ENCODE measurements around the gene TDP1. TPM values are rescaled to one million over a fixed set of nuclear protein-coding genes. Genes with fewer than 3 reads are reported as not detected.

TDP1 gene
- total RNA-seq (10 to 100 TPM; 61.7 to 69.2 (median 62.3) TPM), polyA plus RNA-seq (10 to 100 TPM; 39.0 to 50.6 TPM), total RNA-seq (55.1 reads per million, percentile 73 among the genes with 10 or more reads in this experiment)

DNA sequence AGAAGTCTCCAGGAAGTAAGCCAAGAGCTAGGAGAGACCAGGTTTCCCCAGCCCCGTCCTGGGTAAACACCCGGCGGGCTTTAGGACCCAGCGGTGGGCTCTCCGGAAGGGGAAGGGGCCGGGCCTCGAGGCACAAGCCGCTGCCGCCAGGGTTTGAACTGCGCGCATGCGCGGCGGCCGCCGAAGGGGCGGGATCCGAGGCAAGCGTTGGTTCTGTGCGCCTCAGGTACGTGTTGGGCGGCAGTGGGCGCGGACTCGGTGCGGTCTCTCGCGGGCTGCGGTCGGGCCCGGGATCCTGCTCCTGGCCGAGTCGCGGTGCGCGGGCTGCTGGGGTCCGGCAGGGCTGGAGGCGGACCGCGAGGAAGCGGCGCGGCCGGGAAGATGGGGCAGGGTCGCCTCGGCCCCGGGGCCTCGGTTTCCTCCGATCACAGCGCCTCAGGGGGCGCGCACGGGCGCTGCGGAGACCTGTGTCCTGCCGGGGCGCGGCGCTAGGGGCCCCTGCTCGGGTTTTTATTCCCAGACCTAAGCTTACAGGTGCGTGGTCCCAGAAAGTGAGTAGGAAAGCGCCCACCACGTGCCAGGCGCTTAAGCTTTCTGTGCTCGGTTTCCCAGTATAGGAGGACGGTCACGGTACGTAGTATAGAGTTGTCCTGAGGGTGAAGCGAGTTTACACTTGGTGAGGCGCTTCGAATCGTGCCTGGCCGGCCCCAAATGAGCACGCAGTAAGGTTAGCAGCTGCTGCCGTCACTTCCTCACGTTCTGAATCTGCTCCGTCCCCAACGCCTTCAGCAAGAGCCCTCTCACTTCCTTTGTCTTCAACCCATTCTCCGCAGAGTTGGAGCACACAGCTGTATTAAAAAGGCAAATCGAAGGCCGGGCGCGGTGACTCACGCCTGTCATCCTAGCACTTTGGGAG, at the start of gene TDP1:
Gene TDP1 (plus strand): TSS at position 183 of the 916 bp plus-strand sequence. CDS start 7,188 bp downstream, outside the sequence.
- Histone ChIP-seq H3K27ac (ENCODE audit: low read depth, low read length) (peak within 1 kb of the TSS; percentile 94), H3K4me3 (ENCODE audit: low read length) (peak within 1 kb of the TSS; percentile 72), H3K27me3 (ENCODE audit: control insufficient read depth in 2 of 2, insufficient read depth in 2 of 2, low read length in 2 of 2) (no peaks in the 10 kb centered on the region), H3K4me1 (ENCODE audit: control insufficient read depth in 2 of 2, insufficient read depth in 2 of 2, low read length in 2 of 2) (peaks cover 31 to 38% of the 10 kb centered on the region in 2 donors), H3K36me3 (ENCODE audit: control insufficient read depth in 2 of 3, insufficient read depth in 3 of 3, low read length in 3 of 3) (peaks cover 0 to 7% (median 0%) of the 10 kb centered on the region in 3 experiments), H3K9me3 (ENCODE audit: control insufficient read depth in 2 of 3, low read length in 3 of 3) (no peaks in the 10 kb centered on the region)
- Mint-ChIP-seq H3K27me3 (no peaks in the 10 kb centered on the region), H3K36me3 (peaks cover 3 to 25% (median 16%) of the 10 kb centered on the region in 5 donors), H3K4me1 (peaks cover 32 to 71% (median 59%) of the 10 kb centered on the region in 7 donors), H3K27ac (peak within 1 kb of the TSS; percentile 92 to 99 (median 97)), H3K9me3 (no peaks in the 10 kb centered on the region), H3K4me3 (peak within 1 kb of the TSS; percentile 74 to 98 (median 96))
- POLR2A ChIA-PET: interaction anchor here (0.6 to 3.5 kb wide), 20 partner anchors 8 to 1460 kb away, joined by 3 to 19 read pairs (median 4); partner anchors contain the start of genes CALM1, EML5 and PSMC1
- DNase-seq (peak; percentile 94 to 98 (median 97)), ATAC-seq (peak; percentile 77)
- CTCF ChIA-PET: interaction anchor here (1.1 to 4.5 kb wide), 6 partner anchors 10 to 22 kb away, joined by 3 to 17 read pairs (median 4); no protein-coding TSS in a partner anchor
- intact Hi-C loops (cut with micrococcal nuclease): loop anchor here (1.0 to 10.0 kb wide), 18 partner anchors 17 to 1963 kb away; partner anchors contain the start of genes GALC (in 2 of the 2), ZC3H14 (in 2 of the 2), EML5 (in 1 of the 2) and FOXN3 (in 1 of the 2)

- Histone ChIP-seq H3K4me1 (ENCODE audit: control insufficient read depth in 2 of 2, insufficient read depth in 2 of 2, low read length in 2 of 2) (peaks cover 0 to 13% of the 10 kb centered on the region in 2 donors), H3K4me3 (ENCODE audit: low read length) (no peak overlapping the region), H3K27me3 (ENCODE audit: control insufficient read depth in 2 of 2, insufficient read depth in 2 of 2, low read length in 2 of 2) (no peaks in the 10 kb centered on the region), H3K36me3 (ENCODE audit: control insufficient read depth in 2 of 3, insufficient read depth in 3 of 3, low read length in 3 of 3) (no peaks in the 10 kb centered on the region), H3K27ac (ENCODE audit: low read depth, low read length) (no peak overlapping the region), H3K9me3 (ENCODE audit: control insufficient read depth in 2 of 3, low read length in 3 of 3) (no peaks in the 10 kb centered on the region)
- Mint-ChIP-seq H3K9me3 (no peaks in the 10 kb centered on the region), H3K36me3 (peaks cover 0 to 3% (median 0%) of the 10 kb centered on the region in 5 donors), H3K4me1 (peaks cover 8 to 16% (median 15%) of the 10 kb centered on the region in 7 donors), H3K27ac (no peak overlapping the region), H3K27me3 (peaks cover 4 to 20% (median 13%) of the 10 kb centered on the region in 5 donors), H3K4me3 (no peak overlapping the region)
- intact Hi-C loops (cut with micrococcal nuclease): no loop called here
- ChIA-PET CTCF (no interaction called here), POLR2A (interaction anchor here (0.7 kb wide), 1 partner anchor 12 kb away, joined by 3 read pairs; no protein-coding TSS in a partner anchor)
- ATAC-seq (no peak), DNase-seq (no peak)
Observed at GRCh38 chr14:89906000-89906399, 49.7 kb upstream of the TDP1 start.

DNA sequence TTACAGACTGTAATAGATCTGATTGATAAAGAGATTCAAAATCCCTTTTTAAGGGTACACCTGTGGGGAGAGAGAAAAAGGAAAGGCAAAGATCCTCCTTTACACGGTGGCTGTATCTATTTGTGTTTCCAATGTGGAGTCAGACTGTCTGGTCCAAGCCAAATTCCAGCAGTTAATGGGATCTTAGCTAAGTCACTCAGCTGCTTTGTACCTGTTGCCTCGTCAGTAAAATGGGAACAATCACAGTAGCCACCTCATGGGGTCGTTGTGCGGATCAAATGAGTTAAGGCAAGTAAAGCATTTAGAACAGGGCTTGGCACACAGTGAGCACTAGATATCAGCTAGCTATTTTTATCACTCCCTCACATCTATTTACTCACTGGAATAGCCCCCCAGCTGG, 48.1 kb upstream of the TDP1 start:
- H3K36me3 ChIP-seq (ENCODE audit: control insufficient read depth in 2 of 3, insufficient read depth in 3 of 3, low read length in 3 of 3): no peaks in the 10 kb centered on the region
- no peaks in the 10 kb centered on the region for H3K9me3 Mint-ChIP-seq
- peak overlapping the region in 1 of 9 donors; percentile 31 for H3K27ac Mint-ChIP-seq
- H3K36me3 Mint-ChIP-seq: no peaks in the 10 kb centered on the region
- H3K27me3 ChIP-seq (ENCODE audit: control insufficient read depth in 2 of 2, insufficient read depth in 2 of 2, low read length in 2 of 2): no peaks in the 10 kb centered on the region
- H3K27ac ChIP-seq (ENCODE audit: low read depth, low read length): no peak overlapping the region
- CTCF ChIA-PET: interaction anchor here (1.0 kb wide), 1 partner anchor 730 kb away, joined by 3 read pairs; no protein-coding TSS in a partner anchor
- H3K27me3 Mint-ChIP-seq: peaks cover 4 to 17% (median 12%) of the 10 kb centered on the region in 5 donors
- ATAC-seq: no peak
- no peak for DNase-seq
- peaks cover 0 to 9% of the 10 kb centered on the region in 2 donors for H3K4me1 ChIP-seq (ENCODE audit: control insufficient read depth in 2 of 2, insufficient read depth in 2 of 2, low read length in 2 of 2)
- H3K4me3 ChIP-seq (ENCODE audit: low read length): no peak overlapping the region
- POLR2A ChIA-PET: interaction anchor here (0.7 to 1.0 kb wide), 2 partner anchors 186 to 869 kb away, joined by 3 read pairs; no protein-coding TSS in a partner anchor
- peaks cover 8 to 16% (median 15%) of the 10 kb centered on the region in 7 donors for H3K4me1 Mint-ChIP-seq
- H3K4me3 Mint-ChIP-seq: no peak overlapping the region
- no peaks in the 10 kb centered on the region for H3K9me3 ChIP-seq (ENCODE audit: control insufficient read depth in 2 of 3, low read length in 3 of 3)
- intact Hi-C loops (cut with micrococcal nuclease): no loop called here

GRCh38 chr14:89908712-89909450, 46.8 kb upstream of the TDP1 start:
- POLR2A ChIA-PET: interaction anchor here (0.6 kb wide), 1 partner anchor 111 kb away, joined by 3 read pairs; no protein-coding TSS in a partner anchor
- ATAC-seq (no peak), DNase-seq (no peak)
- Histone ChIP-seq H3K36me3 (ENCODE audit: control insufficient read depth in 2 of 3, insufficient read depth in 3 of 3, low read length in 3 of 3) (no peaks in the 10 kb centered on the region), H3K27ac (ENCODE audit: low read depth, low read length) (no peak overlapping the region), H3K4me1 (ENCODE audit: control insufficient read depth in 2 of 2, insufficient read depth in 2 of 2, low read length in 2 of 2) (no peaks in the 10 kb centered on the region), H3K4me3 (ENCODE audit: low read length) (no peak overlapping the region), H3K9me3 (ENCODE audit: control insufficient read depth in 2 of 3, low read length in 3 of 3) (no peaks in the 10 kb centered on the region), H3K27me3 (ENCODE audit: control insufficient read depth in 2 of 2, insufficient read depth in 2 of 2, low read length in 2 of 2) (no peaks in the 10 kb centered on the region)
- CTCF ChIA-PET: no interaction called here
- intact Hi-C loops (cut with micrococcal nuclease): no loop called here
- no peaks in the 10 kb centered on the region for H3K9me3 Mint-ChIP-seq
- H3K27me3 Mint-ChIP-seq: peaks cover 4 to 18% (median 12%) of the 10 kb centered on the region in 5 donors
- no peaks in the 10 kb centered on the region for H3K36me3 Mint-ChIP-seq
- no peak overlapping the region for H3K4me3 Mint-ChIP-seq
- peaks cover 0 to 6% (median 4%) of the 10 kb centered on the region in 7 donors for H3K4me1 Mint-ChIP-seq
- H3K27ac Mint-ChIP-seq: no peak overlapping the region

- Histone ChIP-seq H3K4me1 (ENCODE audit: control insufficient read depth in 2 of 2, insufficient read depth in 2 of 2, low read length in 2 of 2) (no peaks in the 10 kb centered on the region), H3K9me3 (ENCODE audit: control insufficient read depth in 2 of 3, low read length in 3 of 3) (no peaks in the 10 kb centered on the region), H3K27ac (ENCODE audit: low read depth, low read length) (no peak overlapping the region), H3K36me3 (ENCODE audit: control insufficient read depth in 2 of 3, insufficient read depth in 3 of 3, low read length in 3 of 3) (no peaks in the 10 kb centered on the region), H3K27me3 (ENCODE audit: control insufficient read depth in 2 of 2, insufficient read depth in 2 of 2, low read length in 2 of 2) (no peaks in the 10 kb centered on the region), H3K4me3 (ENCODE audit: low read length) (no peak overlapping the region)
- POLR2A ChIA-PET: no interaction called here
- no peak for DNase-seq
- peaks cover 0 to 3% (median 0%) of the 10 kb centered on the region in 7 donors for H3K4me1 Mint-ChIP-seq
- intact Hi-C loops (cut with micrococcal nuclease): no loop called here
- no peak for ATAC-seq
- no peak overlapping the region for H3K27ac Mint-ChIP-seq
- no peaks in the 10 kb centered on the region for H3K9me3 Mint-ChIP-seq
- H3K27me3 Mint-ChIP-seq: peaks cover 4 to 18% (median 12%) of the 10 kb centered on the region in 5 donors
- H3K36me3 Mint-ChIP-seq: no peaks in the 10 kb centered on the region
- CTCF ChIA-PET: no interaction called here
- H3K4me3 Mint-ChIP-seq: no peak overlapping the region
Observed at GRCh38 chr14:89909586-89909985, 46.1 kb upstream of the TDP1 start.

DNA sequence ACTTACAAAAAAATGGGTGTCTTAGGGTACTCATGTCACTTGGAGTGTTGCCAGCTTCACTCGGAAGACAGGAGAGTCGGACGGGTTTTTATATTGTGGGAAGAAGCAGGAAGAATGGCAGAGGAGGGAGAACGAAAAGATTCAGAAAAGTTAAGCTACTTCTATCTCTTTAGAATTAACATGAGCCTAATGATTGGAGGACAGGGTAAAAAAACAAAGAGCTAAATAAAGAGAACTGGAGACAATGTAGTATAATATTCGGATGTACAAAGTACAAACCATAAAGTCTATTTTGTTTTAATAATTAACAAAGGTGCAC, 45.1 kb upstream of the TDP1 start:
- Mint-ChIP-seq H3K4me3 (no peak overlapping the region), H3K27me3 (peaks cover 5 to 18% (median 13%) of the 10 kb centered on the region in 5 donors), H3K9me3 (no peaks in the 10 kb centered on the region), H3K27ac (no peak overlapping the region), H3K4me1 (peaks cover 0 to 4% (median 3%) of the 10 kb centered on the region in 7 donors), H3K36me3 (no peaks in the 10 kb centered on the region)
- POLR2A ChIA-PET: no interaction called here
- DNase-seq (no peak), ATAC-seq (no peak)
- H3K9me3 ChIP-seq (ENCODE audit: control insufficient read depth in 2 of 3, low read length in 3 of 3): no peaks in the 10 kb centered on the region
- no peak overlapping the region for H3K27ac ChIP-seq (ENCODE audit: low read depth, low read length)
- CTCF ChIA-PET: interaction anchor here (0.6 to 0.9 kb wide), 2 partner anchors 34 to 1510 kb away, joined by 3 read pairs; no protein-coding TSS in a partner anchor
- H3K4me3 ChIP-seq (ENCODE audit: low read length): no peak overlapping the region
- H3K27me3 ChIP-seq (ENCODE audit: control insufficient read depth in 2 of 2, insufficient read depth in 2 of 2, low read length in 2 of 2): no peaks in the 10 kb centered on the region
- intact Hi-C loops (cut with micrococcal nuclease): loop anchor here (10.0 kb wide), 3 partner anchors 146 to 576 kb away; partner anchors contain the start of gene FOXN3 (in 2 of the 2)
- no peaks in the 10 kb centered on the region for H3K36me3 ChIP-seq (ENCODE audit: control insufficient read depth in 2 of 3, insufficient read depth in 3 of 3, low read length in 3 of 3)
- H3K4me1 ChIP-seq (ENCODE audit: control insufficient read depth in 2 of 2, insufficient read depth in 2 of 2, low read length in 2 of 2): peaks cover 0 to 4% of the 10 kb centered on the region in 2 donors
